ENCODE data around the gene OR2S2. TPM values are rescaled to one million over a fixed set of nuclear protein-coding genes. Genes with fewer than 3 reads are reported as not detected.
"Not testable (repeated sequence)": the region's sequence is repeated elsewhere in the genome, so short reads cannot be mapped to it uniquely, and the experiment has no call there.

The OR2S2 gene
- polyA plus RNA-seq, 12 donors: 0.22 to 0.48 (median 0.29) TPM; not detected in 6

GRCh38 chr9:35934069-35934468 is 23.9 kb downstream of the OR2S2 start:
- DNase-seq: not testable (repeated sequence)

- DNase-seq: no peak
These were observed 24.3 kb downstream of the OR2S2 start for GRCh38 chr9:35933550-35934067.

GRCh38 chr9:35932735-35933134 is 25.2 kb downstream of the OR2S2 start:
- DNase-seq: no peak

- no peak for DNase-seq
These were observed 27.0 kb downstream of the OR2S2 start for GRCh38 chr9:35930989-35931388.

GRCh38 chr9:35930521-35930920 is 27.4 kb downstream of the OR2S2 start:
- no peak for DNase-seq

- no peak for DNase-seq
These were observed 28.6 kb downstream of the OR2S2 start for GRCh38 chr9:35929453-35929718.

- DNase-seq: no peak
These were observed 29.1 kb downstream of the OR2S2 start for GRCh38 chr9:35928591-35929452.

- DNase-seq: no peak
These were observed 33.8 kb downstream of the OR2S2 start for GRCh38 chr9:35923927-35924763.

GRCh38 chr9:35923598-35923926 is 34.4 kb downstream of the OR2S2 start:
- DNase-seq: no peak

GRCh38 chr9:35920051-35920620 is 37.8 kb downstream of the OR2S2 start:
- DNase-seq: no peak

- no peak for DNase-seq
These were observed 38.5 kb downstream of the OR2S2 start for GRCh38 chr9:35919212-35920008.

GRCh38 chr9:35918780-35919179 is 39.2 kb downstream of the OR2S2 start:
- DNase-seq: no peak

GRCh38 chr9:35917261-35917660 is 40.7 kb downstream of the OR2S2 start:
- DNase-seq: no peak

GRCh38 chr9:35915681-35916294 is 42.2 kb downstream of the OR2S2 start:
- no peak for DNase-seq

- DNase-seq: no peak
These were observed 43.6 kb downstream of the OR2S2 start for GRCh38 chr9:35914301-35914807.

- not testable (repeated sequence) for DNase-seq
These were observed 44.5 kb downstream of the OR2S2 start for GRCh38 chr9:35913429-35913828.

GRCh38 chr9:35912791-35913400 is 45.1 kb downstream of the OR2S2 start:
- no peak for DNase-seq

- DNase-seq: no peak
These were observed 46.3 kb downstream of the OR2S2 start for GRCh38 chr9:35911690-35912089.

GRCh38 chr9:35910613-35911359 is 47.2 kb downstream of the OR2S2 start:
- DNase-seq: no peak
